Testis (tissue), 3 donors: Measurements from ENCODE around the gene STX4. TPM values are rescaled to one million over a fixed set of nuclear protein-coding genes. Genes with fewer than 3 reads are reported as not detected.

Experiments
- DNase-seq: peaks from one replicate; pipeline ENCODE4 v3.0.0-alpha.2; 2019
- H3K27ac ChIP-seq, 2 donors: fragments of 200-600 bp; sonication (generic); one replicate each; pipeline ENCODE4 v1.5.1; 2019
- H3K27me3 ChIP-seq: fragments of 200-600 bp; sonication (generic); one replicate; pipeline ENCODE4 v1.5.1; 2019
- H3K36me3 ChIP-seq: fragments of 200-600 bp; sonication (generic); one replicate; pipeline ENCODE4 v1.5.1; 2017; ENCODE audit warnings: low read depth; ENCODE audit errors: missing control alignments
- H3K4me1 ChIP-seq: fragments of 200-600 bp; sonication (generic); one replicate; pipeline ENCODE4 v1.5.1; 2019
- H3K4me3 ChIP-seq, 2 donors: fragments of 200-600 bp; sonication (generic); one replicate each; pipeline ENCODE4 v1.5.1; 2017 to 2019
- H3K9me3 ChIP-seq: fragments of 200-600 bp; sonication (generic); one replicate; pipeline ENCODE4 v1.5.1; 2017
- POLR2A ChIP-seq: fragments of 450-650 bp; IDR thresholded peaks from one replicate; pipeline ENCODE4 v1.6.1; 2017; ENCODE audit warnings: antibody characterized with exemption, mild to moderate bottlenecking, moderate library complexity
- WGBS, 2 donors: methylation state at CpG; one replicate each; pipeline ENCODE4 v1.1.5; 2018; 5-methylcytosine and 5-hydroxymethylcytosine counted together
- intact Hi-C: fragments of 100-400 bp; cut with DNase I; formaldehyde crosslinking; loops from one replicate; pipeline ENCODE4 v1.15.1; 2023; ENCODE audit warnings: low total_unique reads
- polyA plus RNA-seq: library from polyadenylated mRNA; stranded (reverse); fragments of 350-450 nt; fragmentation: Illumina TruSeq; extraction: RNeasy Lipid Tissue Mini Kit (QIAGEN cat#74804); gene quantifications from one replicate; pipeline ENCODE4 v1.2.3, GENCODE V29; 2014; ENCODE audit warnings: low read depth, low replicate concordance; ENCODE audit not compliant: insufficient read depth
- total RNA-seq, 2 donors: library from RNA; depleted of rRNA; stranded (reverse); fragments of >200 nt; gene quantifications; one replicate each; pipeline ENCODE4 v1.2.3, GENCODE V29; 2016
- TF ChIP-seq, protein P1 (sequence below), 3 experiments: fragments of 450-650 bp in 2 of 3; fragments of 200-600 bp in 1 of 3; sonication (generic) in 1 of 3; IDR thresholded peaks; one replicate each; pipeline ENCODE4 v1.5.1; 2016 to 2019; ENCODE audit warnings: antibody characterized with exemption in 3 of 3, mild to moderate bottlenecking in 2 of 3, moderate library complexity in 1 of 3

Gene STX4
- total and polyA plus RNA-seq, 3 donors from 2014 or later: 37.1 to 56.9 (median 50.9) TPM

DNA sequence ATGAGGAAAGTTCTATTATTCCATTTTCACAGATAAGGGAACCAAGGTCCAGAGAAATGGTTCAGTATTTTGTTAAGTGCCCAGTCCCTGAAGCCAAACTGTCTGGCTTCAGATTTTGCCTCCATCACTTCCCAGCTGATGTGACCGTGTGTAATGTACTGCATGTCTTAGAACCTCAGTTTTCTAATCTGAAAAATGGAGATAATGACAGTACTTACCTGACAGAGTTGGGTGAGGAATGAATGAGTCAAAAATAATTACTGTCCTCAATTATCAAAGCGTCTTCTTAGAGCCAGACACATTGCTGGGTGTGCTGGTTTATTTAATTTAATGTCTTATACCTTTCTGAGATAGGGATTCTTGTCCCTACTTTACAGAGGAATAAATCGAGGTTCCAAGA, 34.0 kb downstream of the STX4 start:
- no peaks in the 10 kb centered on the region for H3K27me3 ChIP-seq
- 86 to 96% methylated on average over 3 of the region's 3 CpGs for WGBS, 2 donors
- H3K27ac ChIP-seq: no peak overlapping the region
- no peaks in the 10 kb centered on the region for H3K9me3 ChIP-seq
- no peak for DNase-seq
- peaks cover 17% of the 10 kb centered on the region for H3K4me1 ChIP-seq
- H3K36me3 ChIP-seq: no peaks in the 10 kb centered on the region
- intact Hi-C loops: no loop called here
- TF ChIP-seq, protein P1, sequence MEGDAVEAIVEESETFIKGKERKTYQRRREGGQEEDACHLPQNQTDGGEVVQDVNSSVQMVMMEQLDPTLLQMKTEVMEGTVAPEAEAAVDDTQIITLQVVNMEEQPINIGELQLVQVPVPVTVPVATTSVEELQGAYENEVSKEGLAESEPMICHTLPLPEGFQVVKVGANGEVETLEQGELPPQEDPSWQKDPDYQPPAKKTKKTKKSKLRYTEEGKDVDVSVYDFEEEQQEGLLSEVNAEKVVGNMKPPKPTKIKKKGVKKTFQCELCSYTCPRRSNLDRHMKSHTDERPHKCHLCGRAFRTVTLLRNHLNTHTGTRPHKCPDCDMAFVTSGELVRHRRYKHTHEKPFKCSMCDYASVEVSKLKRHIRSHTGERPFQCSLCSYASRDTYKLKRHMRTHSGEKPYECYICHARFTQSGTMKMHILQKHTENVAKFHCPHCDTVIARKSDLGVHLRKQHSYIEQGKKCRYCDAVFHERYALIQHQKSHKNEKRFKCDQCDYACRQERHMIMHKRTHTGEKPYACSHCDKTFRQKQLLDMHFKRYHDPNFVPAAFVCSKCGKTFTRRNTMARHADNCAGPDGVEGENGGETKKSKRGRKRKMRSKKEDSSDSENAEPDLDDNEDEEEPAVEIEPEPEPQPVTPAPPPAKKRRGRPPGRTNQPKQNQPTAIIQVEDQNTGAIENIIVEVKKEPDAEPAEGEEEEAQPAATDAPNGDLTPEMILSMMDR (IDR thresholded peaks at IDR 0.05): no peak
- TF ChIP-seq POLR2A: no peak
- no peak overlapping the region for H3K4me3 ChIP-seq

DNA sequence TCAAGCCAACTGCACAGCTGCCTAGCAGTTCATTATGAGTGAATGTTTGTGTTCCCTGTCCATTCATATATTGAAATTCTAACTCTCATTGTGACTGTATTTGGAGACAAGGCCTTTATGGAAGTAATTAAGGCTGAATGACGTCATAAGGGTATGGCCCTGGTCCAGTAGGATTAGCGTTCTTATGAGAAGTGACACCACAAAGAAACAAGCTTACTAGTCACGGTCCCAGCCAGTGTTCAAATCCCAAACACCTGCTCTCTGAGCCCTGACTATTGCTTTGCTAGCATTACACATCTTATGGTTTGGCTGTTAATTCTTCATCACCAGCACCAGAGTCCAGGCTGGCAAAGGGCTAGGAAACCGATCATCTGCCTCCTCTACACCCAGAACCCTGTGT, 38.5 kb downstream of the STX4 start:
- no peaks in the 10 kb centered on the region for H3K9me3 ChIP-seq
- 36 to 50% methylated on average over 4 of the region's 4 CpGs for WGBS, 2 donors
- H3K4me1 ChIP-seq: peaks cover 16% of the 10 kb centered on the region
- TF ChIP-seq POLR2A: no peak
- TF ChIP-seq, protein P1 (IDR thresholded peaks at IDR 0.05): no peak
- no peaks in the 10 kb centered on the region for H3K36me3 ChIP-seq
- intact Hi-C loops: no loop called here
- peak overlapping the region in 1 of 2 donors; percentile 98 for H3K4me3 ChIP-seq
- no peak overlapping the region for H3K27ac ChIP-seq
- no peak for DNase-seq
- H3K27me3 ChIP-seq: no peaks in the 10 kb centered on the region

DNA sequence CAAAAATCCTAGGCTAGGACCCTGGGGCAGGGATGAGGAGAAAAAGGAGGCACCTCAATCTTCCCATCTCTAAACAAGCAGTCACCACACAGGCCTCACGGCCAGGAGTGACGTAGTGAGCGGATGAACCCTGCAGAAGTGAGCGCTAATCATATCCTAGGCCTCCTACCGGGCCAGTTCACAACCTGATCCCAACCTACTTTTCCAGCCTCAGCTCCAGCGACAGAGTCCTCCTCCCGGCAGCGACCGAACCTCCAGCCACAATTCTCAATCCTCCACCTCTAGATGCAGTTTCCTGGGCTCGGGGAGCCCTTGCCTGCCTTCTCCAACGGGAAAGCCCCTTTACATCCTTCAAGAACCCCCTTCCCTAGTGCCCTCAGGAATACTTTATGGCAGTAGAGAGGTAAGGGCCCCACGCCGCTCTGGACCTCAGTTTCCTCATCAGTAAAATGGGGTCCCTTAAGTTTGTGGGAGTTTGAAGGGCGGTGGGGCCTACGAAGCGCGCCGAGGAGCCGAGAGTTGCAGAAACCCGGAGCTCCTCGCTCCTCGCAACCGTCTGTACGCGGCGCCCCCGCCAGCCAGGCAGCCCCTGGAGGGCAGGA, 39.3 kb downstream of the STX4 start:
- TF ChIP-seq, protein P1 (IDR thresholded peaks at IDR 0.05): no peak
- TF ChIP-seq POLR2A: no peak
- intact Hi-C loops: no loop called here
- peaks cover 16% of the 10 kb centered on the region for H3K4me1 ChIP-seq
- peak overlapping the region in 1 of 2 donors; percentile 94 for H3K27ac ChIP-seq
- H3K9me3 ChIP-seq: no peaks in the 10 kb centered on the region
- no peaks in the 10 kb centered on the region for H3K36me3 ChIP-seq
- 2 to 5% methylated on average over 19 to 27 of the region's 27 CpGs for whole genome bisulfite sequencing, 2 donors
- no peaks in the 10 kb centered on the region for H3K27me3 ChIP-seq
- no peak for DNase-seq
- peak overlapping the region; percentile 98 to 99 for H3K4me3 ChIP-seq

DNA sequence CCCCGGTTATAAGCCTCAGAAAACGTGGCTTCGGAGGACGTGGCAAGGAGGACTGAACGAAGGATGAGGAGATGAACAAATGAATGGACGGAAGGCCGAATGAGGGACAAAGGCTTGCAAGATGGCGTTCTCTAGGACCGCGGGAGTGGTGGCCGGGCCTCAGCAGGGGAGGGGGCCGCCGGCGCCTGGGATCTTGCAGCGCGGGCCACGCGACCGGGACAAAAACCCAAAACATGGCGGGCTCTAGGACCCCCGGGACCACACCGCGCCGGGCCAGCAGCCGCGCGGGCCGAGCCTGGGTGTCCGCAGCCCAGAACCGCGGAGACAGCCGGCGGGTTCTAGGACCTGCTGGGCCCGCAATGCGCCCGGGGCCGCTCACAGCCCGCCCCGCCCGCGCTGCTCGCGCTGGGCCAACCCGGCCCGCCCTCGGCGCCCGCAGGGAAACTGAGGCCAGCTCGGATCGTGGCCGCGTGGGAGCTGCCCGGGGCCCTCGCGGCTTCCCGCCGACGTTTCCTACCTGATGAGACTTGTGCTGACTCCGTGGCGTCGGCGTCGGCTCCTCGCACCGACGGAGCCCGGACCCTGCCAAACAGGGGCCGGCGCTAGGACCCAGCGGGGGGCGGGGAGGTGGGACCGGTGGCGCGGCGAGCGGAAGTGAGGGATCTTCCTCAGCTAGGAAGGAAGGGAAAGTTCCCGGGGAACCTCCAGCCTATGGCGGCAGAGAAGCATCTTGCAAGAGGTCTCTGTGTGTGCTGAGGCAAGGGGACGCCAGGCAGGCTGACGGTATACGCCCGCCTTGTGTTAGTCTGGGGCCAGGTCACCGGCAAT, 40.0 kb downstream of the STX4 start:
- Histone ChIP-seq H3K27ac (peak overlapping the region; percentile 90 to 94), H3K9me3 (no peaks in the 10 kb centered on the region), H3K36me3 (no peaks in the 10 kb centered on the region), H3K27me3 (no peaks in the 10 kb centered on the region), H3K4me3 (peak overlapping the region; percentile 98 to 99), H3K4me1 (peaks cover 16% of the 10 kb centered on the region)
- intact Hi-C loops: no loop called here
- 0% methylated on average over 41 to 72 of the region's 83 CpGs for WGBS, 2 donors
- DNase-seq: peak; percentile 97
- TF ChIP-seq, protein P1 (IDR thresholded peaks at IDR 0.05): no peak
- no peak for TF ChIP-seq POLR2A
